Neuronal stem cell (in vitro differentiated cells): ENCODE data around the gene FAM124A.

ENCODE experiments used
- DNase-seq: peaks from one replicate; pipeline ENCODE4 v3.0.0-alpha.2; 2013; ENCODE audit warnings: low spot score
- H2AFZ ChIP-seq: one replicate; pipeline ENCODE4 v1.6.1; 2013; ENCODE audit warnings: mild to moderate bottlenecking, low read length, inconsistent platforms
- H2AK5ac ChIP-seq: 2 replicates; pipeline ENCODE4 v1.6.1; 2013; ENCODE audit warnings: low read depth, mild to moderate bottlenecking, inconsistent platforms, low read length, moderate library complexity, mixed read lengths
- H2BK120ac ChIP-seq: 2 replicates; pipeline ENCODE4 v1.6.1; 2013; ENCODE audit warnings: low read depth, mild to moderate bottlenecking, inconsistent platforms, low read length, moderate library complexity, mixed read lengths
- H2BK12ac ChIP-seq: one replicate; pipeline ENCODE4 v1.6.1; 2013; ENCODE audit warnings: low read length, inconsistent platforms
- H2BK15ac ChIP-seq: 2 replicates; pipeline ENCODE4 v1.6.1; 2013; ENCODE audit warnings: mild to moderate bottlenecking, low read length, inconsistent platforms, mixed read lengths
- H2BK5ac ChIP-seq: one replicate; pipeline ENCODE4 v1.6.1; 2013; ENCODE audit warnings: inconsistent platforms, mild to moderate bottlenecking, low read length, moderate library complexity
- H3K14ac ChIP-seq: one replicate; pipeline ENCODE4 v1.6.1; 2013; ENCODE audit warnings: low read length, inconsistent platforms
- H3K18ac ChIP-seq: 2 replicates; pipeline ENCODE4 v1.6.1; 2013; ENCODE audit warnings: low read length, inconsistent platforms
- H3K23ac ChIP-seq: 2 replicates; pipeline ENCODE4 v1.6.1; 2013; ENCODE audit warnings: low read depth, mild to moderate bottlenecking, mixed read lengths, low read length, inconsistent platforms; ENCODE audit not compliant: poor library complexity
- H3K27ac ChIP-seq: replicated peaks from 3 replicates; pipeline ENCODE4 v1.5.1; 2013; ENCODE audit warnings: low read length, inconsistent platforms
- H3K27me3 ChIP-seq, 3 experiments: 2 replicates each; pipeline ENCODE4 v1.6.1; 2013; ENCODE audit warnings: low read length in 3 of 3, mild to moderate bottlenecking in 2 of 3, inconsistent platforms in 1 of 3, low read depth in 1 of 3, mixed read lengths in 1 of 3, moderate library complexity in 1 of 3; ENCODE audit not compliant: control insufficient read depth in 3 of 3, insufficient read depth in 3 of 3
- H3K36me3 ChIP-seq, 2 donors: replicated peaks in 1 of 2; 2 replicates each; pipeline ENCODE4 v1.6.1; 2013; ENCODE audit warnings: low read length in 2 of 2; ENCODE audit not compliant: control insufficient read depth in 2 of 2, insufficient read depth in 2 of 2
- H3K4ac ChIP-seq: 2 replicates; pipeline ENCODE4 v1.6.1; 2013; ENCODE audit warnings: inconsistent platforms, mild to moderate bottlenecking, low read length, moderate library complexity
- H3K4me1 ChIP-seq, 2 donors: 1 replicate in 1 of 2; 2 replicates in 1 of 2; pipeline ENCODE4 v1.6.1; 2013; ENCODE audit warnings: low read length in 2 of 2, low read depth in 1 of 2; ENCODE audit not compliant: control insufficient read depth in 2 of 2, insufficient read depth in 1 of 2
- H3K4me2 ChIP-seq: one replicate; pipeline ENCODE4 v1.6.1; 2013; ENCODE audit warnings: mild to moderate bottlenecking, low read length, inconsistent platforms; ENCODE audit not compliant: insufficient read depth, poor library complexity, severe bottlenecking
- H3K4me3 ChIP-seq, 2 donors: 2 replicates each; pipeline ENCODE4 v1.5.1; 2013; ENCODE audit warnings: low read length in 2 of 2, mild to moderate bottlenecking in 2 of 2, inconsistent platforms in 1 of 2, moderate library complexity in 1 of 2
- H3K79me1 ChIP-seq: one replicate; pipeline ENCODE4 v1.6.1; 2013; ENCODE audit warnings: low read depth, mild to moderate bottlenecking, inconsistent platforms, low read length, moderate library complexity
- H3K9ac ChIP-seq: one replicate; pipeline ENCODE4 v1.6.1; 2013; ENCODE audit warnings: mild to moderate bottlenecking, low read depth, low read length, inconsistent platforms; ENCODE audit not compliant: poor library complexity
- H3K9me3 ChIP-seq, 2 donors: replicated peaks in 1 of 2; 2 replicates each; pipeline versions ENCODE3 to v1.6.1; 2013; ENCODE audit warnings: low read length in 2 of 2, mild to moderate bottlenecking in 2 of 2, inconsistent platforms in 1 of 2, low read depth in 1 of 2, mixed read lengths in 1 of 2, moderate library complexity in 1 of 2; ENCODE audit not compliant: control insufficient read depth in 2 of 2, insufficient read depth in 1 of 2
- H4K8ac ChIP-seq: one replicate; pipeline ENCODE4 v1.6.1; 2013; ENCODE audit warnings: low read depth, mild to moderate bottlenecking, inconsistent platforms, low read length, moderate library complexity
- H4K91ac ChIP-seq: one replicate; pipeline ENCODE4 v1.6.1; 2013; ENCODE audit warnings: low read length, low read depth, mild to moderate bottlenecking, inconsistent platforms; ENCODE audit not compliant: poor library complexity
- WGBS, 2 donors: extraction: QIAGEN DNeasy Blood & Tissue Kit; methylation state at CpG; one replicate each; pipeline ENCODE4 v1.1.7; 2013; ENCODE audit warnings: missing lambda C conversion rate in 2 of 2, mixed read lengths in 1 of 2; ENCODE audit not compliant: insufficient read length in 2 of 2, insufficient replicate concordance in 1 of 2; ENCODE audit errors: extremely low coverage in 2 of 2; 5-methylcytosine and 5-hydroxymethylcytosine counted together

Gene FAM124A

GRCh38 chr13:51267622-51268021, 45.4 kb downstream of the FAM124A start:
- Histone ChIP-seq H3K4ac (no peak overlapping the region), H2BK5ac (no peak overlapping the region), H3K79me1 (no peaks in the 10 kb centered on the region), H3K23ac (no peak overlapping the region), H3K14ac (no peak overlapping the region), H2BK120ac (no peak overlapping the region), H3K36me3 (peaks cover 0 to 1% of the 10 kb centered on the region in 2 donors), H2AK5ac (no peak overlapping the region), H3K4me2 (no peak overlapping the region), H3K27me3 (no peaks in the 10 kb centered on the region), H2BK15ac (no peak overlapping the region), H3K18ac (no peak overlapping the region), H3K9me3 (no peaks in the 10 kb centered on the region), H4K8ac (no peak overlapping the region), H2BK12ac (no peak overlapping the region), H3K9ac (no peak overlapping the region), H3K4me3 (no peak overlapping the region), H2AFZ (no peak overlapping the region), H3K4me1 (peaks cover 2 to 17% of the 10 kb centered on the region in 2 donors), H3K27ac (no peak overlapping the region), H4K91ac (no peak overlapping the region)
- no CpG with 5 or more reads among the region's 6 CpGs for WGBS, 2 donors
- no peak for DNase-seq

- Histone ChIP-seq H2AK5ac (no peak overlapping the region), H3K18ac (no peak overlapping the region), H2BK120ac (no peak overlapping the region), H3K4me2 (no peak overlapping the region), H2BK12ac (no peak overlapping the region), H4K91ac (no peak overlapping the region), H3K4me3 (no peak overlapping the region), H3K4ac (no peak overlapping the region), H3K27me3 (no peaks in the 10 kb centered on the region), H3K14ac (no peak overlapping the region), H4K8ac (no peak overlapping the region), H2AFZ (no peak overlapping the region), H3K23ac (no peak overlapping the region), H2BK15ac (no peak overlapping the region), H3K79me1 (no peaks in the 10 kb centered on the region), H3K9ac (no peak overlapping the region), H3K9me3 (no peaks in the 10 kb centered on the region), H3K27ac (no peak overlapping the region), H3K36me3 (peaks cover 0 to 1% of the 10 kb centered on the region in 2 donors), H3K4me1 (peaks cover 0 to 10% of the 10 kb centered on the region in 2 donors), H2BK5ac (no peak overlapping the region)
- DNase-seq = no peak
These were observed 46.8 kb downstream of the FAM124A start for GRCh38 chr13:51269039-51269438.

- H3K4me1 ChIP-seq = peaks cover 0 to 10% of the 10 kb centered on the region in 2 donors
- H3K36me3 ChIP-seq = no peaks in the 10 kb centered on the region
- H2BK15ac ChIP-seq = no peak overlapping the region
- no peaks in the 10 kb centered on the region for H3K79me1 ChIP-seq
- H3K27ac ChIP-seq = no peak overlapping the region
- H2BK12ac ChIP-seq = no peak overlapping the region
- H3K27me3 ChIP-seq = no peaks in the 10 kb centered on the region
- H2BK120ac ChIP-seq = no peak overlapping the region
- no peak overlapping the region for H3K9ac ChIP-seq
- no peak overlapping the region for H4K8ac ChIP-seq
- no peak overlapping the region for H3K23ac ChIP-seq
- no peak overlapping the region for H4K91ac ChIP-seq
- no peak overlapping the region for H2AK5ac ChIP-seq
- no peaks in the 10 kb centered on the region for H3K9me3 ChIP-seq
- no peak overlapping the region for H3K4me3 ChIP-seq
- H3K4me2 ChIP-seq = no peak overlapping the region
- no peak overlapping the region for H2BK5ac ChIP-seq
- no peak for DNase-seq
- no peak overlapping the region for H3K4ac ChIP-seq
- no peak overlapping the region for H2AFZ ChIP-seq
- no CpG with 5 or more reads among the region's 7 CpGs for WGBS, 2 donors
- no peak overlapping the region for H3K18ac ChIP-seq
- H3K14ac ChIP-seq = no peak overlapping the region
These were observed 48.6 kb downstream of the FAM124A start for GRCh38 chr13:51270623-51271415.

- Histone ChIP-seq H3K4me2 (no peak overlapping the region), H3K4ac (no peak overlapping the region), H4K91ac (no peak overlapping the region), H2BK5ac (no peak overlapping the region), H3K27ac (no peak overlapping the region), H3K36me3 (no peaks in the 10 kb centered on the region), H3K18ac (no peak overlapping the region), H3K9me3 (no peaks in the 10 kb centered on the region), H2AFZ (no peak overlapping the region), H3K79me1 (no peaks in the 10 kb centered on the region), H3K9ac (no peak overlapping the region), H3K27me3 (no peaks in the 10 kb centered on the region), H3K4me3 (no peak overlapping the region), H3K14ac (no peak overlapping the region), H2BK12ac (no peak overlapping the region), H3K4me1 (peaks cover 0 to 10% of the 10 kb centered on the region in 2 donors), H2BK120ac (no peak overlapping the region), H2AK5ac (no peak overlapping the region), H2BK15ac (no peak overlapping the region), H4K8ac (no peak overlapping the region), H3K23ac (no peak overlapping the region)
- no peak for DNase-seq
- WGBS, 2 donors = no CpG with 5 or more reads among the region's 10 CpGs
These were observed 49.4 kb downstream of the FAM124A start for GRCh38 chr13:51271528-51272085.
